ENCODE results near the gene TRDMT1. TPM values are rescaled to one million over a fixed set of nuclear protein-coding genes. Genes with fewer than 3 reads are reported as not detected.

Gene TRDMT1
- total RNA-seq, 3 donors from 2014 or later = 5.8 to 18.6 (median 13.4) TPM

DNA sequence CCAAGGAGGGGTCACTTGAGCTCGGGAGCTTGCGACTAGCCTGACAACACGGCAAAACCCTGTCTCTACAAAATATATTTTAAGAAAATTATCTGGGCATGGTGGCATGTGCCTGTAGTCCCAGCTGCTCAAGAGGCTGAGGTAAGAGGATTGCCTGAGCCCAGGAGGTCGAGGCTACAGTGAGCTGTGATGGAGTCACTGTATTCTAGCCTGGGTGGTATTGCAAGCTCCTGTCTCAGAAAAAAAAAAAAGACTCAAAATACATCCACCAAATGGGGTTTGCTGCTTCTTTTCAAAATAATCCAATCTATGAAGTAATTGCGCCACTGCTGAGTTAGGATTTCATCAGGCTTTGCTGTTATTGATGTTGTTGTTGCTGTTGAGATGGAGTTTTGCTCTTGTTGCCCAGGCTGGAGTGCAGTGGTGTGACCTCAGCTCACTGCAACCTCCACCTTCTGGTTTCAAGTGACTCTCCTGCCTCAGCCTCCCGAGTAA, 15.5 kb upstream of the TRDMT1 start:
- intact Hi-C loops (cut with DNase I; ENCODE audit: low total_unique reads) = no loop called here
- H3K4me1 ChIP-seq = no peaks in the 10 kb centered on the region

DNA sequence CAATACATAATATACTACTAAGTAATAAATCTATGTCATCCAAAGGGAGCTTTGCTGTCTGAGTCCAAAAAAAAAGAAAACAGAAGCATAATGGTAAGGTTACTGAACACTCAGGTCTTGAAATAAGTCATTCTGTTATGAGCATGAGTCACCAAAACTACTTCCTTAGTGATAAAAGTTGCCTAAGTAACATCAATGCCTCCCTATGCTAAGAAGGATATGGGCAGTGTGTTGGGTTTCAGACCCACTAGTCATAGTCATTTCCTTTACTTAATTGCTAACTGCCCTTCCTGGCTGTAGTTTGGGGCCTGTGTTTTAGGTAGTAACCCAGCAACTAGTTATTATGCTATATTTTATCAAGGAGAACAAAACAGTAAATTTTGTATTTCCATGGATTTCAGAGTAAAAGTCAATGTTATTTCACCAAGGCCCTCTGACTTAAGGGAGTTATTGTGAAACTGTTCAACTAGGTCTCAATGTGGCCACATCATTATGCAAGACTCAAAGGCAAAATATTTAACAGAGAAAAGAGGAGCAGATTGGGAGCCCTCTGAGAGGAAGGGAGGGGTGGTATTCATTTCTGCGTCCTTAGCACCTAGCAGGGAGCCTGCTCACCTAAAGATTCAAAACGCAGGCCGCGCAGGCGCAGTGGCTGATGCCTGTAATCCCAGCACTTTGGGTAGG, 14.9 kb upstream of the TRDMT1 start:
- H3K4me1 ChIP-seq = no peaks in the 10 kb centered on the region
- peak overlapping the region; percentile 77 to 95 for H3K27ac ChIP-seq
- no peak for TF ChIP-seq POLR2A (IDR thresholded peaks at IDR 0.05)
- TF ChIP-seq POLR2AphosphoS5 (IDR thresholded peaks at IDR 0.05) = peak; percentile 38 to 66 (median 50)
- intact Hi-C loops (cut with DNase I; ENCODE audit: low total_unique reads) = no loop called here
- no peak for DNase-seq (ENCODE audit: low spot score in 2 of 2)
- H3K9me3 ChIP-seq = no peaks in the 10 kb centered on the region
- no peaks in the 10 kb centered on the region for H3K36me3 ChIP-seq
- H3K4me3 ChIP-seq = peak overlapping the region in 1 of 3 donors; percentile 20
- H3K27me3 ChIP-seq = no peaks in the 10 kb centered on the region

More for the DNA sequence above, 15.5 kb upstream of the TRDMT1 start:
- H3K27ac ChIP-seq = peak overlapping the region; percentile 77 to 95
- no peak for TF ChIP-seq POLR2A (IDR thresholded peaks at IDR 0.05)
- no peak for TF ChIP-seq POLR2AphosphoS5 (IDR thresholded peaks at IDR 0.05)
- TF ChIP-seq, protein P1, sequence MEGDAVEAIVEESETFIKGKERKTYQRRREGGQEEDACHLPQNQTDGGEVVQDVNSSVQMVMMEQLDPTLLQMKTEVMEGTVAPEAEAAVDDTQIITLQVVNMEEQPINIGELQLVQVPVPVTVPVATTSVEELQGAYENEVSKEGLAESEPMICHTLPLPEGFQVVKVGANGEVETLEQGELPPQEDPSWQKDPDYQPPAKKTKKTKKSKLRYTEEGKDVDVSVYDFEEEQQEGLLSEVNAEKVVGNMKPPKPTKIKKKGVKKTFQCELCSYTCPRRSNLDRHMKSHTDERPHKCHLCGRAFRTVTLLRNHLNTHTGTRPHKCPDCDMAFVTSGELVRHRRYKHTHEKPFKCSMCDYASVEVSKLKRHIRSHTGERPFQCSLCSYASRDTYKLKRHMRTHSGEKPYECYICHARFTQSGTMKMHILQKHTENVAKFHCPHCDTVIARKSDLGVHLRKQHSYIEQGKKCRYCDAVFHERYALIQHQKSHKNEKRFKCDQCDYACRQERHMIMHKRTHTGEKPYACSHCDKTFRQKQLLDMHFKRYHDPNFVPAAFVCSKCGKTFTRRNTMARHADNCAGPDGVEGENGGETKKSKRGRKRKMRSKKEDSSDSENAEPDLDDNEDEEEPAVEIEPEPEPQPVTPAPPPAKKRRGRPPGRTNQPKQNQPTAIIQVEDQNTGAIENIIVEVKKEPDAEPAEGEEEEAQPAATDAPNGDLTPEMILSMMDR (IDR thresholded peaks at IDR 0.05) = no peak
- H3K9me3 ChIP-seq = no peaks in the 10 kb centered on the region
- peak overlapping the region in 1 of 3 donors; percentile 20 for H3K4me3 ChIP-seq
- H3K27me3 ChIP-seq = no peaks in the 10 kb centered on the region
- DNase-seq (ENCODE audit: low spot score in 2 of 2) = no peak
- H3K36me3 ChIP-seq = no peaks in the 10 kb centered on the region

DNA sequence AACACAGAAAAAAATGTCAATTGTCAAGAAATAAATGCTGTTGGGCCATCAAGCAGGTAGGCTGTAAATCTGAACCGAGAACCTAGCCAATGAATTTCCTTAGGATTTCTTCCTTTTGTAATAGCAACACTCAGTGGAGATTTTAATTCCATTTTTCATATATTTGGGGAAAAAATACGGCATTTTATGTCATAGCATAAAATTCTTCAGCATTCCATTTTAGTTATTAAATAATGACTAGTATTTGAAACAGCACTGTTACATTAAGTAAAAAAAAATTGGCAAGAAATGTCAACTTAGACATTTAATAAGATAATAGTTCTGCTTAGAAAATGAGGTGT, 14.3 kb upstream of the TRDMT1 start:
- intact Hi-C loops (cut with DNase I; ENCODE audit: low total_unique reads) = no loop called here
- H3K4me1 ChIP-seq = no peaks in the 10 kb centered on the region
- no peak overlapping the region for H3K4me3 ChIP-seq
- H3K36me3 ChIP-seq = no peaks in the 10 kb centered on the region
- no peaks in the 10 kb centered on the region for H3K9me3 ChIP-seq
- H3K27ac ChIP-seq = peak overlapping the region; percentile 77 to 95
- TF ChIP-seq POLR2AphosphoS5 (IDR thresholded peaks at IDR 0.05) (no peak), POLR2A (IDR thresholded peaks at IDR 0.05) (no peak)
- TF ChIP-seq, protein P1 (IDR thresholded peaks at IDR 0.05) = no peak
- H3K27me3 ChIP-seq = no peaks in the 10 kb centered on the region
- no peak for DNase-seq (ENCODE audit: low spot score in 2 of 2)

DNA sequence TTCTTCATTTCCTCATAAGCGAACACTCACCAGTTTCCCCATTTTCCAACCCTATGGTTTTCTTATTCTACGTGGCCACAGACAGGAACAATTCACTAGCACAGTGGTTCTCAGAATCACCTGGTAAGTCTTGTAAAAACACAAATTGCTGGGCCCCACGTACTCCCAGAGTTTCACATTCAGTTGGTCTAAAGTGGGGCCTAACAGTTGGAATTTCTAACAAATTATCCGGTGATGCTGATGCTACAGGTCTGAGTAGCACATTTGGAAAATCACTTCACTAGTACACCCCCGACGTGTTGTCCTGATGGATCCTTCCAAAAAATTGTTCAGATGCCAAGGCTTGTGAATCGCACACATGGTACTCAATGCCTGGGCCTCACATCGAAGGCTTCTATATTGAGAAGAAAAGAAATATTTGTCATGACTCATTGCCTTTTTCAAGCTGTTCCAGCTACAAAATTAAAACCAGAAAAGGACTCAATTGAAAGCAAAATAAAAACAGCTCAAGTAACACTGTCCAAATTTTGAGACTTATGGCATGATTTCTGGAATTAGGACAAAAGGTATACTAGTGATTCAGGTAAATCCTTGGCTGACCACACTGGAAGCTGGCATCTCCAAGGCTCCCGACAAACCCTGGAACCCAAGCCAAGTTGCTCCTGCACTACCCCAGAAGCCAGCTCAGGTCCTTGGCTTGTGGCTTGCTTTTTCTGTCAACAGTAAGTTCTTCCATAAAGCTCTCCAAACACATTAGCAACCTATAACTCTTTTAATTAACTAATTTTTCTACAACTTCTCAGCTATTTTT, 13.7 kb upstream of the TRDMT1 start:
- Histone ChIP-seq H3K36me3 (no peaks in the 10 kb centered on the region), H3K27me3 (no peaks in the 10 kb centered on the region), H3K4me3 (peak overlapping the region in 1 of 3 donors; percentile 26), H3K4me1 (no peaks in the 10 kb centered on the region), H3K27ac (peak overlapping the region; percentile 77 to 95), H3K9me3 (no peaks in the 10 kb centered on the region)
- intact Hi-C loops (cut with DNase I; ENCODE audit: low total_unique reads) = no loop called here
- TF ChIP-seq POLR2AphosphoS5 (IDR thresholded peaks at IDR 0.05) (peak in 2 of 3 donors; percentile 47 to 63), POLR2A (IDR thresholded peaks at IDR 0.05) (no peak)
- TF ChIP-seq, protein P1 (IDR thresholded peaks at IDR 0.05) = no peak
- DNase-seq (ENCODE audit: low spot score in 2 of 2) = no peak

DNA sequence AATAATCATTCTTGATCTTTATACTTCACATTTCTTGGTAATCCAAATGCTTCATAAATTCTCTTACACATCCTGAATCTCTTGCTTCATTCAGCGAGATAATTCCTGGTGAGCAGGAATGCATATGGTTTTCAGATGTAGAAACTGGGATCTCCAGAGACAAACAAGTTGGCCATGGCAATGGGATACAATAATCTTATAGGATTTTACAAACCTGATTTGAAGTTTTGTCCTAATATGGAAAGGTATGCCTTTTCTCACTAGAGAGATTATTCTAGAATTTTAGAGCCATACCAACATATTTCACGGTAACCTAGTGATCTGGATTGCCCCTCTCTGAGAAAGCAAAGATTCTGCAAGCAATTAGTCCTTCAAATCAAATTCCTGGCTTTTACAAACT, 13.1 kb upstream of the TRDMT1 start:
- H3K4me1 ChIP-seq = no peaks in the 10 kb centered on the region
- no peaks in the 10 kb centered on the region for H3K36me3 ChIP-seq
- intact Hi-C loops (cut with DNase I; ENCODE audit: low total_unique reads) = no loop called here
- TF ChIP-seq POLR2A (IDR thresholded peaks at IDR 0.05) (no peak), POLR2AphosphoS5 (IDR thresholded peaks at IDR 0.05) (no peak)
- TF ChIP-seq, protein P1 (IDR thresholded peaks at IDR 0.05) = no peak
- H3K27me3 ChIP-seq = no peaks in the 10 kb centered on the region
- H3K4me3 ChIP-seq = peak overlapping the region in 1 of 3 donors; percentile 26
- no peaks in the 10 kb centered on the region for H3K9me3 ChIP-seq
- peak overlapping the region; percentile 77 to 95 for H3K27ac ChIP-seq
- no peak for DNase-seq (ENCODE audit: low spot score in 2 of 2)

Data from breast epithelium (tissue), 4 donors.